Kidney (tissue), 14 donors: ENCODE results near the gene LSAMP. TPM values are rescaled to one million over a fixed set of nuclear protein-coding genes. Genes with fewer than 3 reads are reported as not detected.
"Not testable (repeated sequence)": the region's sequence is repeated elsewhere in the genome, so short reads cannot be mapped to it uniquely, and the experiment has no call there.

Source experiments
- DNase-seq, 5 donors: peaks; one replicate each; pipeline ENCODE4 v3.0.0-alpha.2; 2013 to 2020
- FAIRE-seq: peaks from 2 replicates; lab custom pipeline; 2012; peaks lifted over from hg19 to GRCh38; lab: Jason Lieb, UNC
- H3K27ac ChIP-seq, 2 donors: one replicate each; pipeline ENCODE4 v1.7.0; 2013; ENCODE audit warnings: low read depth in 2 of 2, low read length in 2 of 2, inconsistent platforms in 1 of 2
- H3K27me3 ChIP-seq: one replicate; pipeline ENCODE4 v1.7.1; 2013; ENCODE audit warnings: low read length, inconsistent platforms; ENCODE audit not compliant: control insufficient read depth, insufficient read depth
- H3K36me3 ChIP-seq, 3 donors: one replicate each; pipeline versions ENCODE4 v1.7.0 to v1.7.1; 2013; ENCODE audit warnings: low read length in 3 of 3, control low read depth in 1 of 3, inconsistent platforms in 1 of 3; ENCODE audit not compliant: insufficient read depth in 3 of 3, control insufficient read depth in 2 of 3
- H3K4me1 ChIP-seq, 3 donors: one replicate each; pipeline versions ENCODE4 v1.7.0 to v1.7.1; 2013; ENCODE audit warnings: low read length in 3 of 3, inconsistent platforms in 1 of 3, low read depth in 1 of 3; ENCODE audit not compliant: control insufficient read depth in 2 of 3, insufficient read depth in 2 of 3
- H3K4me3 ChIP-seq, 3 donors: one replicate each; pipeline versions ENCODE4 v1.7.0 to v1.8.1; 2013; ENCODE audit warnings: low read length in 3 of 3, control low read depth in 1 of 3, inconsistent platforms in 1 of 3
- H3K9ac ChIP-seq, 3 donors: one replicate each; pipeline versions ENCODE4 v1.7.0 to v1.7.1; 2013; ENCODE audit warnings: low read length in 3 of 3, control low read depth in 1 of 3, inconsistent platforms in 1 of 3
- H3K9me3 ChIP-seq, 3 donors: one replicate each; pipeline versions ENCODE4 v1.7.0 to v1.7.1; 2013; ENCODE audit warnings: low read length in 3 of 3, control low read depth in 1 of 3, inconsistent platforms in 1 of 3; ENCODE audit not compliant: control insufficient read depth in 2 of 3, insufficient read depth in 1 of 3
- intact Hi-C: fragments of 100-400 bp; cut with DNase I; formaldehyde crosslinking; loops from one replicate; pipeline ENCODE4 v1.11.1; 2022
- polyA plus RNA-seq: library from polyadenylated mRNA; stranded (reverse); fragments of 350-450 nt; fragmentation: Illumina TruSeq; extraction: RNeasy Lipid Tissue Mini Kit (QIAGEN cat#74804); gene quantifications from one replicate; pipeline ENCODE4 v1.2.3, GENCODE V29; 2014; ENCODE audit warnings: low read depth, low replicate concordance; ENCODE audit not compliant: insufficient read depth
- total RNA-seq: library from RNA; stranded (reverse); fragmentation: NEBNext Ultra II Directional; extraction: Animal tissue kit (Norgen Biotek cat#: 25700); gene quantifications from one replicate; pipeline ENCODE4 v1.2.1, GENCODE V29; 2021
- TF ChIP-seq, protein P1 (sequence below): IDR thresholded peaks from 3 replicates; pipeline ENCODE4 v1.5.1; 2012; ENCODE audit warnings: mild to moderate bottlenecking, moderate library complexity, borderline replicate concordance; ENCODE audit not compliant: insufficient read depth; ENCODE audit errors: extremely low read depth
- donor health status: control.
- donor health status: control.
- donor health status: control.
- donor health status: control.
- donor health status: control.
- donor health status: DM: yes; HTN: yes; CAD: no.
- donor health status: Normal renal cell carcinoma (clear cell type).

The LSAMP gene
- total and polyA plus RNA-seq, 2 donors from 2014 or later: 1.4 to 3.5 TPM

GRCh38 chr3:116216761-116217160 is 228.5 kb downstream of the LSAMP start:
- DNase-seq (no peak), FAIRE-seq (no peak)
- intact Hi-C loops: no loop called here
- no peak overlapping the region for H3K9ac ChIP-seq
- no peaks in the 10 kb centered on the region for H3K27me3 ChIP-seq
- H3K4me1 ChIP-seq: no peaks in the 10 kb centered on the region
- H3K27ac ChIP-seq: no peak overlapping the region
- H3K36me3 ChIP-seq: no peaks in the 10 kb centered on the region
- TF ChIP-seq, protein P1, sequence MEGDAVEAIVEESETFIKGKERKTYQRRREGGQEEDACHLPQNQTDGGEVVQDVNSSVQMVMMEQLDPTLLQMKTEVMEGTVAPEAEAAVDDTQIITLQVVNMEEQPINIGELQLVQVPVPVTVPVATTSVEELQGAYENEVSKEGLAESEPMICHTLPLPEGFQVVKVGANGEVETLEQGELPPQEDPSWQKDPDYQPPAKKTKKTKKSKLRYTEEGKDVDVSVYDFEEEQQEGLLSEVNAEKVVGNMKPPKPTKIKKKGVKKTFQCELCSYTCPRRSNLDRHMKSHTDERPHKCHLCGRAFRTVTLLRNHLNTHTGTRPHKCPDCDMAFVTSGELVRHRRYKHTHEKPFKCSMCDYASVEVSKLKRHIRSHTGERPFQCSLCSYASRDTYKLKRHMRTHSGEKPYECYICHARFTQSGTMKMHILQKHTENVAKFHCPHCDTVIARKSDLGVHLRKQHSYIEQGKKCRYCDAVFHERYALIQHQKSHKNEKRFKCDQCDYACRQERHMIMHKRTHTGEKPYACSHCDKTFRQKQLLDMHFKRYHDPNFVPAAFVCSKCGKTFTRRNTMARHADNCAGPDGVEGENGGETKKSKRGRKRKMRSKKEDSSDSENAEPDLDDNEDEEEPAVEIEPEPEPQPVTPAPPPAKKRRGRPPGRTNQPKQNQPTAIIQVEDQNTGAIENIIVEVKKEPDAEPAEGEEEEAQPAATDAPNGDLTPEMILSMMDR: no peak
- H3K4me3 ChIP-seq: no peak overlapping the region
- H3K9me3 ChIP-seq: no peaks in the 10 kb centered on the region

- TF ChIP-seq, protein P1: no peak
- intact Hi-C loops: no loop called here
- no peaks in the 10 kb centered on the region for H3K4me1 ChIP-seq
- H3K9ac ChIP-seq: no peak overlapping the region
- H3K36me3 ChIP-seq: no peaks in the 10 kb centered on the region
- H3K4me3 ChIP-seq: no peak overlapping the region
- H3K9me3 ChIP-seq: no peaks in the 10 kb centered on the region
- no peak for FAIRE-seq
- peak in 2 of 5 donors; percentile 32 to 51 for DNase-seq
- no peak overlapping the region for H3K27ac ChIP-seq
- no peaks in the 10 kb centered on the region for H3K27me3 ChIP-seq
Observed at GRCh38 chr3:116211901-116212300, 233.4 kb downstream of the LSAMP start.

DNA sequence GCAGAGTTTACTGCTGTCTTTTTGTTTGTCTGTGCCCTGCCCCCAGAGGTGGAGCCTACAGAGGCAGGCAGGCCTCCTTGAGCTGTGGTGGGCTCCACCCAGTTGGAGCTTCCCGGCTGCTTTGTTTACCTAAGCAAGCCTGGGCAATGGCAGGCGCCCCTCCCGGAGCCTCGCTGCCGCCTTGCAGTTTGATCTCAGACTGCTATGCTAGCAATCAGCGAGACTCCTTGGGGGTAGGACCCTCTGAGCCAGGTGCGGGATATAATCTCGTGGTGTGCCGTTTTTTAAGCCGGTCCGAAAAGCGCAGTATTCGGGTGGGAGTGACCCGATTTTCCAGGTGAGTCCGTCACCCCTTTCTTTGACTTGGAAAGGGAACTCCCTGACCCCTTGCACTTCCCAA is 236.5 kb downstream of the LSAMP start:
- not testable (repeated sequence) for FAIRE-seq

GRCh38 chr3:116200956-116201690 is 244.2 kb downstream of the LSAMP start:
- no peak for FAIRE-seq

More for the DNA sequence above, 236.5 kb downstream of the LSAMP start:
- DNase-seq, H3K4me3 ChIP-seq, H3K4me1 ChIP-seq, H3K9ac ChIP-seq, H3K27me3 ChIP-seq, H3K36me3 ChIP-seq, H3K9me3 ChIP-seq, H3K27ac ChIP-seq, intact Hi-C loops: not testable (repeated sequence)

More at GRCh38 chr3:116200956-116201690, 244.2 kb downstream of the LSAMP start:
- no peaks in the 10 kb centered on the region for H3K9me3 ChIP-seq
- H3K27me3 ChIP-seq: no peaks in the 10 kb centered on the region
- H3K27ac ChIP-seq: no peak overlapping the region
- H3K9ac ChIP-seq: no peak overlapping the region
- TF ChIP-seq, protein P1: no peak
- DNase-seq: peak in 3 of 5 donors; percentile 12 to 50 (median 29)
- H3K36me3 ChIP-seq: no peaks in the 10 kb centered on the region
- intact Hi-C loops: no loop called here
- H3K4me3 ChIP-seq: no peak overlapping the region
- H3K4me1 ChIP-seq: no peaks in the 10 kb centered on the region
